ENCODE data around the gene RAD51B. TPM values are rescaled to one million over a fixed set of nuclear protein-coding genes. Genes with fewer than 3 reads are reported as not detected.

The RAD51B gene
- total RNA-seq, 1 experiment from 2014 or later: 10.8 TPM

DNA sequence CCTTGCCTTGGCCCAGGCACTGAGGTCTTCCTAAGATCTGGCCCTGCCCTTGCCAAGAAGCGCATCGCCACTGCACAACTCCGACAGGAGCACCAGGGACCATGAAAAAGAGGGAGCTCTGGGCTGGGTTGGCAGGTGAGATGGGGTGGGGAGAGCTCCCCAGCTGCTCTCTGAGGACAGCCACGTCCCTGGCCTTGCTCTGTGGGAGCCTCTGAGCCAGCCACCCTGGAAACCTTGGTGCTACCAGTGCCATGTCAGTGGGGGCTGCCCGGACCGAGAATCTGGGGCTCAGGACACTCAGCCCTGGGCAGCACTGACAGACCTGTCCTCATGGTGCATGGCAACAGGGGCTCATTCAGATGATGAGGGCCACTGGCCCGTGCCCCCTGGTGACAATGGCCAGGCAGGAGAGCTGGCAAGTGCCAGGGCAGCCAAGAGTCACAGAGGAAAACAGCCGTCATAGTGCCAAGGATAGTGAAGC lies 838.5 kb downstream of the RAD51B start:
- Histone ChIP-seq H3K4me1 (ENCODE audit: insufficient read depth, low read length) (no peaks in the 10 kb centered on the region), H4K20me1 (ENCODE audit: low read length) (no peaks in the 10 kb centered on the region), H3K36me3 (ENCODE audit: low read depth, low read length) (no peaks in the 10 kb centered on the region), H3K4me3 (ENCODE audit: low read length) (no peak overlapping the region), H3K27me3 (ENCODE audit: low read length) (no peaks in the 10 kb centered on the region), H3K4me2 (ENCODE audit: low read length) (no peak overlapping the region), H3K9me2 (replicated peaks; ENCODE audit: low read length) (no peaks in the 10 kb centered on the region), H3K9me3 (ENCODE audit: low read length) (no peaks in the 10 kb centered on the region), H3F3A (ENCODE audit: low read length, unreplicated experiment) (no peaks in the 10 kb centered on the region), H3K9ac (ENCODE audit: low read length) (no peak overlapping the region), H3K27ac (ENCODE audit: low read length) (no peak overlapping the region), H3K79me2 (ENCODE audit: low read length) (no peaks in the 10 kb centered on the region), H2AFZ (ENCODE audit: low read length) (no peak overlapping the region)
- TF ChIP-seq EZH2phosphoT487 (IDR thresholded peaks at IDR 0.05; ENCODE audit: borderline replicate concordance, low read length) (no peak), CTCF (conservative IDR thresholded peaks at IDR 0.05; ENCODE audit: low read depth, low read length) (no peak), EZH2 (IDR thresholded peaks at IDR 0.05; ENCODE audit: low read length, unreplicated experiment) (no peak)
- ATAC-seq (no peak), DNase-seq (no peak)
- ChIA-PET POLR2A (ENCODE audit: unreplicated experiment) (interaction anchor here (0.6 kb wide), 1 partner anchor 11 kb away, joined by 5 read pairs; no protein-coding TSS in a partner anchor), CTCF (no interaction called here)
- no TSS peak for BruUV-seq (replicated peaks)
- intact Hi-C loops (cut with micrococcal nuclease): loop anchor here (5.0 kb wide), 1 partner anchor 411 kb away; no protein-coding TSS in a partner anchor

- intact Hi-C loops (cut with micrococcal nuclease): loop anchor here (5.0 kb wide), 1 partner anchor 412 kb away; no protein-coding TSS in a partner anchor
- DNase-seq (no peak), ATAC-seq (no peak)
- H3K79me2 ChIP-seq (ENCODE audit: low read length): no peaks in the 10 kb centered on the region
- no peaks in the 10 kb centered on the region for H3K4me1 ChIP-seq (ENCODE audit: insufficient read depth, low read length)
- H3K27me3 ChIP-seq (ENCODE audit: low read length): no peaks in the 10 kb centered on the region
- no peaks in the 10 kb centered on the region for H4K20me1 ChIP-seq (ENCODE audit: low read length)
- H3K27ac ChIP-seq (ENCODE audit: low read length): no peak overlapping the region
- H3K4me2 ChIP-seq (ENCODE audit: low read length): no peak overlapping the region
- no peaks in the 10 kb centered on the region for H3K36me3 ChIP-seq (ENCODE audit: low read depth, low read length)
- no peaks in the 10 kb centered on the region for H3K9me3 ChIP-seq (ENCODE audit: low read length)
- H2AFZ ChIP-seq (ENCODE audit: low read length): no peak overlapping the region
- H3K9me2 ChIP-seq (replicated peaks; ENCODE audit: low read length): no peaks in the 10 kb centered on the region
- ChIA-PET CTCF (no interaction called here), POLR2A (ENCODE audit: unreplicated experiment) (no interaction called here)
- no peak overlapping the region for H3K9ac ChIP-seq (ENCODE audit: low read length)
- no peak for TF ChIP-seq CTCF (conservative IDR thresholded peaks at IDR 0.05; ENCODE audit: low read depth, low read length)
- no peak for TF ChIP-seq EZH2phosphoT487 (IDR thresholded peaks at IDR 0.05; ENCODE audit: borderline replicate concordance, low read length)
- TF ChIP-seq EZH2 (IDR thresholded peaks at IDR 0.05; ENCODE audit: low read length, unreplicated experiment): no peak
- no peaks in the 10 kb centered on the region for H3F3A ChIP-seq (ENCODE audit: low read length, unreplicated experiment)
- BruUV-seq (replicated peaks): no TSS peak
- H3K4me3 ChIP-seq (ENCODE audit: low read length): no peak overlapping the region
Measured at GRCh38 chr14:68658943-68659931, 839.7 kb downstream of the RAD51B start.

- H4K20me1 ChIP-seq (ENCODE audit: low read length): no peaks in the 10 kb centered on the region
- 0 out of 2 replicates have a peak, but pooled peaks cover 4% of the 10 kb centered on the region for H3K4me1 ChIP-seq (ENCODE audit: insufficient read depth, low read length)
- POLR2A ChIA-PET (ENCODE audit: unreplicated experiment): no interaction called here
- TF ChIP-seq EZH2phosphoT487 (IDR thresholded peaks at IDR 0.05; ENCODE audit: borderline replicate concordance, low read length) (no peak), EZH2 (IDR thresholded peaks at IDR 0.05; ENCODE audit: low read length, unreplicated experiment) (no peak), CTCF (conservative IDR thresholded peaks at IDR 0.05; ENCODE audit: low read depth, low read length) (no peak)
- no peak overlapping the region for H3K4me3 ChIP-seq (ENCODE audit: low read length)
- H3K79me2 ChIP-seq (ENCODE audit: low read length): no peaks in the 10 kb centered on the region
- no peak overlapping the region for H3K9ac ChIP-seq (ENCODE audit: low read length)
- H3K27me3 ChIP-seq (ENCODE audit: low read length): no peaks in the 10 kb centered on the region
- BruUV-seq (replicated peaks): no TSS peak
- no peaks in the 10 kb centered on the region for H3F3A ChIP-seq (ENCODE audit: low read length, unreplicated experiment)
- intact Hi-C loops (cut with micrococcal nuclease): no loop called here
- H3K4me2 ChIP-seq (ENCODE audit: low read length): no peak overlapping the region
- CTCF ChIA-PET: no interaction called here
- H3K27ac ChIP-seq (ENCODE audit: low read length): no peak overlapping the region
- ATAC-seq: no peak
- H3K9me2 ChIP-seq (replicated peaks; ENCODE audit: low read length): no peaks in the 10 kb centered on the region
- no peak for DNase-seq
- H2AFZ ChIP-seq (ENCODE audit: low read length): no peak overlapping the region
- H3K9me3 ChIP-seq (ENCODE audit: low read length): no peaks in the 10 kb centered on the region
- H3K36me3 ChIP-seq (ENCODE audit: low read depth, low read length): no peaks in the 10 kb centered on the region
Measured at GRCh38 chr14:68660495-68660894, 840.9 kb downstream of the RAD51B start.

Data from PC-3 (cell line).